ENCODE measurements around the gene OPA3.

- TF ChIP-seq EP300 (conservative IDR thresholded peaks at IDR 0.05; ENCODE audit: poor library complexity, severe bottlenecking) (no peak), CTCF (IDR thresholded peaks at IDR 0.05; ENCODE audit: poor library complexity, severe bottlenecking) (no peak), REST (IDR thresholded peaks at IDR 0.05; ENCODE audit: borderline replicate concordance) (no peak), POLR2AphosphoS5 (IDR thresholded peaks at IDR 0.05) (no peak), RAD21 (conservative IDR thresholded peaks at IDR 0.05) (no peak), TAF1 (IDR thresholded peaks at IDR 0.05; ENCODE audit: low read depth) (no peak)
These were observed 67.4 kb downstream of the OPA3 start for GRCh38 chr19:45517238-45517637.

All from neural cell (in vitro differentiated cells).